GM21390 (cell line): ENCODE measurements around the gene GLRX5.

Source experiments
- ATAC-seq: cut with Tn5 transposase; IDR thresholded peaks from one replicate; pipeline ENCODE4 v1.9.1; 2021; ENCODE audit not compliant: unreplicated experiment

GLRX5 gene

GRCh38 chr14:95515596-95516552 lies 19.0 kb upstream of the GLRX5 start:
- peak; percentile 78 for ATAC-seq

- ATAC-seq, result peak; percentile 37
Measured at GRCh38 chr14:95516554-95517181, 18.2 kb upstream of the GLRX5 start, which contains the start of gene SYNE3. Gene SYNE3, minus strand, starts transcription at chr14:95516650. Its CDS starts 40,829 bp downstream, at chr14:95475821.

GRCh38 chr14:95518045-95518751 lies 16.7 kb upstream of the GLRX5 start:
- peak; percentile 20 for ATAC-seq

- ATAC-seq, result no peak
Measured at GRCh38 chr14:95519699-95520098, 15.2 kb upstream of the GLRX5 start.

- ATAC-seq, result no peak
Measured at GRCh38 chr14:95520346-95520745, 14.5 kb upstream of the GLRX5 start.

- no peak for ATAC-seq
Measured at GRCh38 chr14:95521001-95521400, 13.8 kb upstream of the GLRX5 start.

- no peak for ATAC-seq
Measured at GRCh38 chr14:95522116-95522515, 12.7 kb upstream of the GLRX5 start.

GRCh38 chr14:95522556-95522955 lies 12.3 kb upstream of the GLRX5 start:
- no peak for ATAC-seq

- ATAC-seq, result no peak
Measured at GRCh38 chr14:95523051-95523814, 11.6 kb upstream of the GLRX5 start.

GRCh38 chr14:95523815-95524448 lies 10.9 kb upstream of the GLRX5 start:
- no peak for ATAC-seq

- no peak for ATAC-seq
Measured at GRCh38 chr14:95524706-95525512, 9.9 kb upstream of the GLRX5 start.

GRCh38 chr14:95525999-95526398 lies 8.9 kb upstream of the GLRX5 start:
- no peak for ATAC-seq

GRCh38 chr14:95526483-95527386 lies 8.1 kb upstream of the GLRX5 start:
- ATAC-seq, result no peak

- ATAC-seq, result no peak
Measured at GRCh38 chr14:95527387-95528002, 7.4 kb upstream of the GLRX5 start.

GRCh38 chr14:95529216-95529615 lies 5.6 kb upstream of the GLRX5 start:
- ATAC-seq, result no peak

- no peak for ATAC-seq
Measured at GRCh38 chr14:95530473-95531276, 4.2 kb upstream of the GLRX5 start.

GRCh38 chr14:95531473-95531872 lies 3.4 kb upstream of the GLRX5 start:
- ATAC-seq, result no peak
